Ascending aorta (tissue), 2 donors: Measurements from ENCODE around the gene SAMHD1. TPM values are rescaled to one million over a fixed set of nuclear protein-coding genes. Genes with fewer than 3 reads are reported as not detected.
"Not testable (repeated sequence)": the region's sequence is repeated elsewhere in the genome, so short reads cannot be mapped to it uniquely, and the experiment has no call there.

Experiments used
- DNase-seq, 2 donors: peaks; one replicate each; pipeline ENCODE4 v3.0.0-alpha.2; 2019; ENCODE audit warnings: low spot score in 2 of 2
- H3K27ac ChIP-seq, 2 donors: fragments of 200-600 bp; sonication (generic); one replicate each; pipeline ENCODE4 v1.5.1; 2016 to 2017; ENCODE audit warnings: mild to moderate bottlenecking in 1 of 2
- H3K27me3 ChIP-seq: fragments of 200-600 bp; sonication (generic); one replicate; pipeline ENCODE4 v1.5.1; 2017
- H3K36me3 ChIP-seq, 2 donors: fragments of 200-600 bp; sonication (generic); one replicate each; pipeline ENCODE4 v1.5.1; 2016
- H3K4me1 ChIP-seq, 2 donors: fragments of 200-600 bp; sonication (generic); one replicate each; pipeline ENCODE4 v1.5.1; 2016 to 2017; ENCODE audit warnings: mild to moderate bottlenecking in 1 of 2
- H3K4me3 ChIP-seq, 2 donors: fragments of 200-600 bp; sonication (generic); one replicate each; pipeline ENCODE4 v1.5.1; 2016 to 2017; ENCODE audit warnings: mild to moderate bottlenecking in 1 of 2
- H3K9me3 ChIP-seq, 2 donors: fragments of 200-600 bp; sonication (generic); one replicate each; pipeline ENCODE4 v1.5.1; 2016
- CTCF ChIP-seq, 3 experiments: fragments of 200-600 bp in 2 of 3; fragments of 450-650 bp in 1 of 3; sonication (generic) in 2 of 3; IDR thresholded peaks; one replicate each; pipeline ENCODE4 v1.5.1; 2016 to 2019; ENCODE audit warnings: antibody characterized with exemption in 3 of 3, mild to moderate bottlenecking in 1 of 3, moderate library complexity in 1 of 3
- intact Hi-C: fragments of 100-400 bp; cut with DNase I; formaldehyde crosslinking; loops from one replicate; pipeline ENCODE4 v1.15.1; 2023
- total RNA-seq: library from RNA; depleted of rRNA; stranded (reverse); fragments of >200 nt; gene quantifications from one replicate; pipeline ENCODE4 v1.1.0, GENCODE V29; 2016

SAMHD1 gene
- total RNA-seq, 1 donor from 2014 or later = 163 TPM

GRCh38 chr20:36917240-36917639 lies 34.3 kb downstream of the SAMHD1 start:
- Histone ChIP-seq H3K4me1 (no peaks in the 10 kb centered on the region), H3K27ac (no peak overlapping the region), H3K36me3 (peaks cover 30 to 68% of the 10 kb centered on the region in 2 donors), H3K4me3 (no peak overlapping the region), H3K27me3 (no peaks in the 10 kb centered on the region), H3K9me3 (no peaks in the 10 kb centered on the region)
- no peak for TF ChIP-seq CTCF (IDR thresholded peaks at IDR 0.05)
- no peak for DNase-seq
- intact Hi-C loops = no loop called here

- no peak for DNase-seq
- no peaks in the 10 kb centered on the region for H3K4me1 ChIP-seq
- H3K36me3 ChIP-seq = peaks cover 35 to 74% of the 10 kb centered on the region in 2 donors
- H3K27me3 ChIP-seq = no peaks in the 10 kb centered on the region
- H3K4me3 ChIP-seq = no peak overlapping the region
- intact Hi-C loops = no loop called here
- no peak overlapping the region for H3K27ac ChIP-seq
- H3K9me3 ChIP-seq = no peaks in the 10 kb centered on the region
- no peak for TF ChIP-seq CTCF (IDR thresholded peaks at IDR 0.05)
Measured at GRCh38 chr20:36916199-36916598, 35.3 kb downstream of the SAMHD1 start.

DNA sequence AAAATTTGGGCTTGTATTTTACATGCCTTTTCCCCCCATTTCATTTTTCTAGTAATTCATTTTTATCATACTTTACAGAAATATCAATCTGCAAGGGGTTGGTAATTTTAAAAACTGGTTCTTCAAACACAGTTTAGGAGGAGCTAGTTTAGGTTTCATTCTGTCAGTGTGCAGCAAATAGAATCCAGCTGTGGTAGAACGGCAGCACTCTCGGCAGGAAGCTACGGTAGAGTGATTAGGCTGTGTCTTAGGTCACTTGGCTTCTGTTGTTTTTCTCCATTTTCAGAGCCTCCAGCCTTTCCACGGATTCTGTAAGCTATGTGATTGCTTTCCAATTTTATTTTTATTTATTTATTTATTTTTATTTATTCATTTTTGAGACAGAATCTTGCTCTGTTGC lies 42.9 kb downstream of the SAMHD1 start:
- H3K36me3 ChIP-seq = peaks cover 55 to 73% of the 10 kb centered on the region in 2 donors
- no peaks in the 10 kb centered on the region for H3K4me1 ChIP-seq

DNA sequence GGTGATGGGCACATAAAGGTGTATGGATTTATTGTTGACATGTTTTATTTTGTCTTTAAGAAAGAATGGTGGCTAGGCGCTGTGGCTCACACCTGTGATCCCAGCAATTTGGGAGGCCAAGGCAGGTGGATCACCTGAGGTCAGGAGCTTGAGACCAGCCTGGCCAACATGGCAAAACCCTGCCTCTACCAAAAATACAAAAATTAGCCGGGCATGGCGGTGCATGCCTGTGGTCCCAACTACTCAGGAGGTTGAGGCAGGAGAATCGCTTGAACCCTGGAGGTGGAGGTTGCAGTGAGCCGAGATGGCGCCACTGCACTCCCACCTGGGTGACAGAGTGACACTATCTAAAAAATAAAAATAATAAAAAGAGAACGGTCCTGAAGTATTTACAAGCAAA lies 45.4 kb downstream of the SAMHD1 start:
- intact Hi-C loops, H3K4me1 ChIP-seq, H3K27ac ChIP-seq, H3K9me3 ChIP-seq, H3K27me3 ChIP-seq, H3K4me3 ChIP-seq: not testable (repeated sequence)
- H3K36me3 ChIP-seq = peaks cover 70 to 82% of the 10 kb centered on the region in 2 donors
- DNase-seq = peak in 1 of 2 donors; percentile 39

More for the DNA sequence above, 42.9 kb downstream of the SAMHD1 start:
- no peak for DNase-seq
- no peak overlapping the region for H3K27ac ChIP-seq
- no peaks in the 10 kb centered on the region for H3K27me3 ChIP-seq
- TF ChIP-seq CTCF (IDR thresholded peaks at IDR 0.05) = no peak
- H3K9me3 ChIP-seq = no peaks in the 10 kb centered on the region
- H3K4me3 ChIP-seq = no peak overlapping the region
- intact Hi-C loops = no loop called here

DNA sequence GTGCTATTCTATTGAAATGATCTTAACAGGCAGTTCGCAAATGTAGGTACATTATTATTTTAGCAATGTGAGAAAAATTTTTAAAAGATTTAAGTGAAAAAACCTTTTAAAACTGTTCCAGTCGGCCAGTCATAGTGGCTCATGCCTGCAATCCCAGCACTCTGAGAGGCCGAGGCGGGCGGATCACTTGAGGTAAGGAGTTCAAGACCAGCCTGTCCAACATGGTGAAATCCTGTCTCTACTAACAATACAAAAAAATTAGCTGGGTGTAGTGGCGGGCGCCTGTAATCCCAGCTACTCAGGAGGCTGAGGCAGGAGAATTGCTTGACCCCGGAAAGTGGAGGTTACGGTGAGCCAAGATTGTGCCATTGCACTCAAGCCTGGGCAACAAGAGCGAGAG lies 45.9 kb downstream of the SAMHD1 start:
- H3K9me3 ChIP-seq, H3K4me1 ChIP-seq, intact Hi-C loops, H3K27ac ChIP-seq, DNase-seq, H3K27me3 ChIP-seq, H3K4me3 ChIP-seq: not testable (repeated sequence)
- H3K36me3 ChIP-seq = peaks cover 67 to 82% of the 10 kb centered on the region in 2 donors

DNA sequence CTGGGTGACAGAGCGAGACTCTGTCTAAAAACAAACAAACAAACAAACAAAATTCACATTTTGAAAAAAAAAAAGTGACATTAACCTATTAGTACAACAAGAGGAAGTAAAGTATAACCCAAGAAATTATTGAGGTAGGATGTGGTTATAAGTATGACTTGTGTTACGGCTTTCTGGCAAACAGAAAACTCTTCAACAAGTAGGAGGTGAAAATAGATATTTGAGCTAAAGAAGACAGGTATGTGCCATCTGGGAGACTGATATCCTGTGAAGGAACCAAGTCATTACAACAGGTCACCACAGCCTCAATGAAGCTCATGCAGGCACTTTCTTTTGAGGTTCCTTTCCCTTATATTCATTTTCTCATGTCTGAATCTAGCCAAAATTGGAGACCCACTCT lies 46.8 kb downstream of the SAMHD1 start:
- Histone ChIP-seq H3K27ac (no peak overlapping the region), H3K27me3 (no peaks in the 10 kb centered on the region), H3K4me3 (no peak overlapping the region), H3K9me3 (no peaks in the 10 kb centered on the region), H3K36me3 (peaks cover 63 to 83% of the 10 kb centered on the region in 2 donors), H3K4me1 (no peaks in the 10 kb centered on the region)
- DNase-seq = no peak
- TF ChIP-seq CTCF (IDR thresholded peaks at IDR 0.05) = no peak
- intact Hi-C loops = no loop called here

- Histone ChIP-seq H3K27me3 (no peaks in the 10 kb centered on the region), H3K4me3 (no peak overlapping the region), H3K4me1 (no peaks in the 10 kb centered on the region), H3K9me3 (no peaks in the 10 kb centered on the region), H3K36me3 (peaks cover 20 to 89% of the 10 kb centered on the region in 2 donors), H3K27ac (no peak overlapping the region)
- no peak for TF ChIP-seq CTCF (IDR thresholded peaks at IDR 0.05)
- DNase-seq = no peak
- intact Hi-C loops = no loop called here
Measured at GRCh38 chr20:36895036-36895435, 56.5 kb downstream of the SAMHD1 start.
